ENCODE data around the gene DAP3. TPM values are rescaled to one million over a fixed set of nuclear protein-coding genes. Genes with fewer than 3 reads are reported as not detected.

DAP3 gene
- total RNA-seq, 1 experiment from 2014 or later = 136 TPM

GRCh38 chr1:155740995-155741394 lies 52.1 kb downstream of the DAP3 start:
- H3K9me3 ChIP-seq (ENCODE audit: control insufficient read depth, insufficient read depth, low read depth, low read length) = no peaks in the 10 kb centered on the region
- peaks cover 10% of the 10 kb centered on the region for H3K36me3 ChIP-seq (ENCODE audit: control insufficient read depth, insufficient read depth, low read length)
- H3K4me1 ChIP-seq (ENCODE audit: control insufficient read depth, insufficient read depth, low read length) = peaks cover 3% of the 10 kb centered on the region; the same call in 1 of the 2 replicates
- no peak for DNase-seq (ENCODE audit: low read depth, low spot score)
- no peak for TF ChIP-seq TCF7L2 (IDR thresholded peaks at IDR 0.05; ENCODE audit: low read depth, low read length)
- TF ChIP-seq CTCF (IDR thresholded peaks at IDR 0.05) = no peak
- TF ChIP-seq POLR2AphosphoS5 (IDR thresholded peaks at IDR 0.05; ENCODE audit: low read depth, low read length) = no peak
- TF ChIP-seq SIN3A (IDR thresholded peaks at IDR 0.05; ENCODE audit: borderline replicate concordance, insufficient read depth, low read depth, low read length) = no peak
- no peak for TF ChIP-seq REST (IDR thresholded peaks at IDR 0.05; ENCODE audit: insufficient read depth in 1 of 2, low read depth in 2 of 2, low read length in 1 of 2)
- intact Hi-C loops (cut with micrococcal nuclease; ENCODE audit: unreplicated experiment) (no loop called here), in situ Hi-C loops (cut with HindIII; ENCODE audit: low pct_unique_long_range_greater_than_20kb, low sequenced_read_pairs) (no loop called here)
- H3K4me3 ChIP-seq (ENCODE audit: low read depth in 2 of 2, low read length in 2 of 2) = no peak overlapping the region
- no peak overlapping the region for H3K27ac ChIP-seq (ENCODE audit: low read length)
- CTCF ChIA-PET = no interaction called here
- POLR2A ChIA-PET = no interaction called here
- H3K27me3 ChIP-seq (ENCODE audit: control insufficient read depth, insufficient read depth, low read length) = no peaks in the 10 kb centered on the region
- ATAC-seq = no peak
- BruUV-seq (replicated peaks) = no TSS peak

- Histone ChIP-seq H3K9me3 (ENCODE audit: control insufficient read depth, insufficient read depth, low read depth, low read length) (no peaks in the 10 kb centered on the region), H3K36me3 (ENCODE audit: control insufficient read depth, insufficient read depth, low read length) (peaks cover 8% of the 10 kb centered on the region), H3K27ac (ENCODE audit: low read length) (no peak overlapping the region), H3K4me1 (ENCODE audit: control insufficient read depth, insufficient read depth, low read length) (peaks cover 3% of the 10 kb centered on the region; the same call in 1 of the 2 replicates), H3K27me3 (ENCODE audit: control insufficient read depth, insufficient read depth, low read length) (no peaks in the 10 kb centered on the region), H3K4me3 (ENCODE audit: low read depth in 2 of 2, low read length in 2 of 2) (no peak overlapping the region)
- no peak for ATAC-seq
- no peak for TF ChIP-seq SIN3A (IDR thresholded peaks at IDR 0.05; ENCODE audit: borderline replicate concordance, insufficient read depth, low read depth, low read length)
- no peak for TF ChIP-seq POLR2AphosphoS5 (IDR thresholded peaks at IDR 0.05; ENCODE audit: low read depth, low read length)
- no peak for TF ChIP-seq REST (IDR thresholded peaks at IDR 0.05; ENCODE audit: insufficient read depth in 1 of 2, low read depth in 2 of 2, low read length in 1 of 2)
- TF ChIP-seq CTCF (IDR thresholded peaks at IDR 0.05) = no peak
- no peak for TF ChIP-seq TCF7L2 (IDR thresholded peaks at IDR 0.05; ENCODE audit: low read depth, low read length)
- in situ Hi-C loops (cut with HindIII; ENCODE audit: low pct_unique_long_range_greater_than_20kb, low sequenced_read_pairs) (no loop called here), intact Hi-C loops (cut with micrococcal nuclease; ENCODE audit: unreplicated experiment) (no loop called here)
- DNase-seq (ENCODE audit: low read depth, low spot score) = no peak
- ChIA-PET POLR2A (no interaction called here), CTCF (no interaction called here)
- no TSS peak for BruUV-seq (replicated peaks)
Observed at GRCh38 chr1:155741908-155742307, 53.0 kb downstream of the DAP3 start.
